KOPT-K1 (cell line): Measurements from ENCODE around the gene PTRH1.

Experiments
- H3K27ac ChIP-seq: fragments of 200-600 bp; sonication (generic); 2 replicates; pipeline ENCODE4 v1.5.1; 2016; ENCODE audit warnings: antibody characterized with exemption, mild to moderate bottlenecking, low read depth, low read length; ENCODE audit not compliant: poor library complexity, severe bottlenecking
- H3K36me3 ChIP-seq: fragments of 200-600 bp; sonication (generic); 2 replicates; pipeline ENCODE4 v1.5.1; 2017; ENCODE audit warnings: antibody characterized with exemption, mild to moderate bottlenecking, low read length, moderate library complexity; ENCODE audit not compliant: insufficient read depth
- H3K9me3 ChIP-seq: fragments of 200-600 bp; sonication (generic); 2 replicates; pipeline ENCODE4 v1.5.1; 2017; ENCODE audit warnings: antibody characterized with exemption, low read length, mild to moderate bottlenecking; ENCODE audit not compliant: insufficient read depth, poor library complexity, severe bottlenecking

The PTRH1 gene

DNA sequence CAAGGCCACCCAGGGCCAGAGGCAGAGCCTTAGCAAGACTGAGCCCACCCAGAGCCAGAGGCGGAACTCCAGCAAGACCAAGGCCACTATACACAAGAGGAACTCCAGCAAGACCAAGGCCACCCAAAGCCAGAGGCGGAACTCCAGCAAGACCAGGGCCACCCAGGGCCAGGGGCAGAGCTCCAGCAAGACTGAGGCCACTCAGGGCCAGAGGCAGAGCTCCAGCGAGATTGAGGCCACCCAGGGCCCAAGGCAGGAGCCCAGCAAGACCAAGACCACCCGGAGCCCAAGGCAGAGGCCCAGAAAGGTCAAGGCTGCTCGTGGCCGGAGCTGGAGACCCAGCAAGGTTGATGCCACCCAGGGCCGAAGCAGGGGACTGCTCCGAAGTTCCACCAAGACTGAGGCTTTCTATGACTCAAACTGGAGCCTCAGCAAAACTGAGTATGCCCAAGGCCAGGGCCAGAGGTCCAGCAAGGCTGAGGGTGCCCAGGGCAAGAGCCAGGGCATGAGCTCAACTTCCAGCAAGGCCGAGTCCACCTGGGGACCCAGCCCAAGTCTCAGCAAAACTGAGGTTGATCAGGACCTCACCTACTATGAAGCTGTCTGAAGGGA is 15.4 kb upstream of the PTRH1 start:
- no peak overlapping the region for H3K27ac ChIP-seq

DNA sequence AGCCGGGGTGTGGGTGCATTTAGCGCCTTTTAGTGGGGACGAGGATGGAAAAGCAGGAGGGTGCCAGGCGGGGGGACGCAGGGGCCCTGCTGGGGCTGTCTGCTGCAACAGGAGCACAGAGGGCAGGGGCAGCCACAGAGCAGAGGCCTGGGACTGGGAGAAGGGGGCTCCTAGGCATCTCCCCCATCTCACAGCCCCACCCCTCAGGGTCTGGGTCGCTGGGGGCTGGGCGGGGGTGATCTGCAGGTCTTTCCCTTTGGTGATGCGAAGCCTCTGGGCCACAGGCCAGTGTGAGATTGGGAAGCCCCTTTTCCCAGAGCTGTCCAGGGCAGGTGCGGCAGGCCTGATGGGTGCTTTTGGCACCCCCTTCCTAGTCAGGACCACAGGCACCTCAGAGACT is 14.8 kb upstream of the PTRH1 start:
- Histone ChIP-seq H3K36me3 (peaks cover 25% of the 10 kb centered on the region; the same call in 1 of the 2 replicates), H3K9me3 (no peaks in the 10 kb centered on the region), H3K27ac (no peak overlapping the region)

More for the DNA sequence above, 15.4 kb upstream of the PTRH1 start:
- Histone ChIP-seq H3K36me3 (peaks cover 25% of the 10 kb centered on the region; the same call in 1 of the 2 replicates), H3K9me3 (no peaks in the 10 kb centered on the region)

DNA sequence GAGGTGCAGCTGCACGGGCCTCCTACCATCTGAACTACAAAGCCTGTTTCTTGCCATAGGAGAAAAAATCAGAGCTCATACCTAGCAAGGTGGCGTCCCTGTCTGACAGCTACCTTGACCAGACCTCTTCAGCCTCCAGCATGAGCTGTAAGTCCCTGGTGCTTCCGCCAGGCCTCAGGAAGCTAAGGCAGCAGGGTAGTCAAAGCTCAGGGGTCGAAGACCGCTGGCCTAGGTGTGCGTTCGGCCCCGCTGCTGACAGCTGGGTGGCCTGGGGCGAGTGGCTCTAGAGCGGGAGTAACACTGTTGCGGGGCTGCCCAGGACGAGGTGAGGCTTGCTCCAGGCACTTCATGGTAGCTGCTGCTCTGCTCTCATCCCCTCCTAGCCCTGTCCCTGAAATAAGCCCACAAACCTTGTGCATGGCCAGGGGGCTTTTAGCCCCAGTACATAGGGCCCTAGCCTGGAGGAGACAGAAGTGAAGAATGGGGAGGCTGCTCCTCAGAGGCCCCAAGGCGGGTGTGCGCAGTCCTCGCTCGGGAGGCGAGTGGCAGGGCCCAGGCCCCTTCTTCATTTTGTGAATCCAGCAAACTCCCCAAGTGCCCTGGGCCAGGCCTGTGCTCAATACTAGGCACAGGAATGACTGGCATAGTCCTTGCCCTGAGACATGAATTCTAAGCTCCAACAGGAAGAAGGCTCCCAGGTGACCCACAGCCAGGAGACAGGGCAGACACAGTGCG is 14.2 kb upstream of the PTRH1 start:
- Histone ChIP-seq H3K9me3 (no peaks in the 10 kb centered on the region), H3K36me3 (peaks cover 25% of the 10 kb centered on the region; the same call in 1 of the 2 replicates), H3K27ac (no peak overlapping the region)

GRCh38 chr9:127728808-127729207 is 13.3 kb upstream of the PTRH1 start:
- H3K36me3 ChIP-seq = peaks cover 25% of the 10 kb centered on the region; the same call in 1 of the 2 replicates
- H3K27ac ChIP-seq = no peak overlapping the region
- no peaks in the 10 kb centered on the region for H3K9me3 ChIP-seq

DNA sequence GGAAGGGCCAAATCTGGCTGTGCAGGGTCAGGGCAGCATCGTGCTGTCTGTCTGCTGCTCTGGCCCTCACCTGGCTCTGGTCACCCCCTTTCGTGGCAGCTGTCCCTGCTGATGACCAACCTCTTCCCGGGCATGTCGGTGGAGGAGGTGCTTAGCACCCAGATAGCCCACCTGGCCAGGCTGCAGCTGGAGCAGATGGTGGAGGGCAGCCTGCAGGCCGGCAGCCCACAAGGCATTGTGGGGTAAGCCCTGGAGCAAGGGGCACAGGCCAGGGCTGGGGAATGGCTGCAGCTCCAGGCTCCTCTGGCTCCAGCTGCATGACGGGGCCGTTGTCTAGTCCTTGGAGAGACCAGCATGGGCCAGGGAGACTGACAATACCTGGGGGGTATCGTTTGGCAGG is 11.4 kb upstream of the PTRH1 start:
- no peaks in the 10 kb centered on the region for H3K9me3 ChIP-seq
- peaks cover 16% of the 10 kb centered on the region; the same call in 1 of the 2 replicates for H3K36me3 ChIP-seq
- H3K27ac ChIP-seq = no peak overlapping the region

DNA sequence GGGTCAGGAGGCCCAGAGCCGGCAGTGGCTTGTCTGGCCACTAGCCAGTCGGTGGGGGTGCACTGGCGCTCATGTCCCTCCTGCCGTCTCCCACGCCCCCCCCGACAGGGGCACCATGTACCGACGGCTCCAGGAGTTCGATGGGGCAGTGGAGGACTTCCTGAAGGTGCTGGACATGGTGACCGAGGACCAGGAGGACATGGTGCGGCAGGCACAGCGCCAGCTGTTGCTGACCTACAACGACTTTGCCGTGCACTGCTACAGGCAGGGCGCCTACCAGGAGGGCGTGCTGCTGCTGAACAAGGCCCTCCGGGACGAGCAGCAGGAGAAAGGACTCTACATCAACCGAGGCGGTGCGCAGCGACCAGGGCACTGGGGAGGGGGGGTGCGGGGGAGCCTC is 8.5 kb upstream of the PTRH1 start:
- Histone ChIP-seq H3K36me3 (peaks cover 7% of the 10 kb centered on the region; the same call in 1 of the 2 replicates), H3K9me3 (no peaks in the 10 kb centered on the region), H3K27ac (no peak overlapping the region)

- Histone ChIP-seq H3K27ac (no peak overlapping the region), H3K9me3 (no peaks in the 10 kb centered on the region), H3K36me3 (peaks cover 7% of the 10 kb centered on the region; the same call in 1 of the 2 replicates)
These were observed 8.0 kb upstream of the PTRH1 start for GRCh38 chr9:127723444-127723843.

DNA sequence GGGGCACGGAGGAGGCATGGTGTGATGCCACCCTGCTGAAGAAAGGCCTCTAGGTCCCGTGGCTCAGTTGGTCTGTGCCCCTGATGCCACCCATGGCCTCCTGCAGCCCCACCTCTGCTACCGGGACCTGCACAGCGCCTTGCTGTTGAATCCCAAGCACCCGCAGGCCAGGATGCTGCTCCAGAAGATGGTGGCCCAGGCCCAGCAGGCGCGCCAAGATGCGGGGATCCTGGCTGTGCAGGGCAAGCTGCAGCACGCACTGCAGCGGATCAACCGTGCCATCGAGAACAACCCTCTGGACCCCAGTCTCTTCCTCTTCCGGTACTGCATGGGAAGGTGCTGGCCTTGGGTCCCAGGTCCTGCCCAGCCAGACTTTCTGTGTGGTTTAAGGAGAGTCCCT is 7.5 kb upstream of the PTRH1 start:
- H3K9me3 ChIP-seq = no peaks in the 10 kb centered on the region
- H3K36me3 ChIP-seq = peaks cover 7% of the 10 kb centered on the region; the same call in 1 of the 2 replicates
- H3K27ac ChIP-seq = no peak overlapping the region

GRCh38 chr9:127722055-127722745 is 6.7 kb upstream of the PTRH1 start:
- H3K9me3 ChIP-seq = no peaks in the 10 kb centered on the region
- no peak overlapping the region for H3K27ac ChIP-seq
- H3K36me3 ChIP-seq = peaks cover 3% of the 10 kb centered on the region; the same call in 1 of the 2 replicates

- H3K9me3 ChIP-seq = no peaks in the 10 kb centered on the region
- no peak overlapping the region for H3K27ac ChIP-seq
- H3K36me3 ChIP-seq = no peaks in the 10 kb centered on the region; the same call in 1 of the 2 replicates
These were observed 5.9 kb upstream of the PTRH1 start for GRCh38 chr9:127721391-127721821.

DNA sequence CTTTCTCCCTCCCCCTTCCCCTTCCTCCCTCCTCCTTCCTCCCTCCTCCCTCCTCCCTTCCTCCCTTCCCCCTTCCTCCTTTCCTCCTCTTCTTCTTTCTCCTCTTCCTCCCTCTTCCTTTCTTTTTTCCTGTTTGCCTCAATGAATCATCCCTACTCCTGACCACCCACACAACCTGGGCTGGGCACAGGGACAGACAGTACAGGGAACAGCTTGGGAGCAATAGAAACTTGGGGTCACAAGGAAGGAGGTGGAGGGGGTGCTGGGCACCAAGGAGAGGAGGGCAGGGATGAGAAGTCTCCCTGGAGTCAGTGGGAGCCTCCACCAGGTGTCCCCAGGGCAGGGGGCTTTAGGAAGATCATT is 5.4 kb upstream of the PTRH1 start:
- no peaks in the 10 kb centered on the region for H3K9me3 ChIP-seq
- H3K36me3 ChIP-seq = no peaks in the 10 kb centered on the region; the same call in 1 of the 2 replicates
- H3K27ac ChIP-seq = peak overlapping the region; percentile 88

DNA sequence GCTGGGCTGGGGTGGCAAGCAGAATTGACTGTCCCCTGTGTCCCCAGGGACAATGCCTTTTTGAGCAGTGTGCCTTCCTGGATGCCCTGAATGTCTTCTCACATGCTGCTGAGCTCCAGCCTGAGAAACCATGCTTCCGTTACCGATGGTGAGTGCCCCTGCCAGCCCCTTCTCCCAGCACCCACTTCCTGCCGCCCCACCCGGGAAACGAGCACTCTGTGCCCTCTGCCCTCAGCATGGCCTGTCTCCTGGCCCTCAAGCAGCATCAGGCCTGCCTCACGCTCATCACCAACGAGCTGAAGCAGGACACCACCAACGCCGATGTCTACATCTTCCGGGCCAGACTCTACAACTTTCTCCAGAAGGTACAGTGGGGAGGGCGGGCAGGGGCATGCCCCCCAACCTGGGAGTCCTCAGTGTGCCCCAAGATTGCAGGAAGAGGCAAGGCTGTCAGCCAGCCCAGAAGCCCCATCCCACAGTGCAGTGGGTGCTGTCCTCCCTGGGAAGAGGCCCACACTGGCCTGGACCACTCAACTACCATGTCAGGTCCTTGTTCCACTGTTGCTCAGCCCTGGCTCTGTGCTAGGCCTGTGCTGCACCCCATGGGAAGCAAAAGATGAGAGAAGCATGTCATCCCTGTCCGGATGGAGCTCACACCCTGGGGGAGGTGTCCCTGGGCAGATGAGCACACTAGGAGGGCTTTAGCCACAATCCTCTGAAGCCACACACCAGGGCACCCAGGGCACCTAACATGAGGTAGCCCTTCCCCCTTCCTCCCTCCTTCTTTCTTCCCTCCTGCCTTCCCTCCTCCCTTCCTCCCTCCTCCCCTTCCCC is 4.8 kb upstream of the PTRH1 start:
- no peaks in the 10 kb centered on the region for H3K9me3 ChIP-seq
- H3K27ac ChIP-seq = peak overlapping the region; percentile 88
- no peaks in the 10 kb centered on the region; the same call in 1 of the 2 replicates for H3K36me3 ChIP-seq

DNA sequence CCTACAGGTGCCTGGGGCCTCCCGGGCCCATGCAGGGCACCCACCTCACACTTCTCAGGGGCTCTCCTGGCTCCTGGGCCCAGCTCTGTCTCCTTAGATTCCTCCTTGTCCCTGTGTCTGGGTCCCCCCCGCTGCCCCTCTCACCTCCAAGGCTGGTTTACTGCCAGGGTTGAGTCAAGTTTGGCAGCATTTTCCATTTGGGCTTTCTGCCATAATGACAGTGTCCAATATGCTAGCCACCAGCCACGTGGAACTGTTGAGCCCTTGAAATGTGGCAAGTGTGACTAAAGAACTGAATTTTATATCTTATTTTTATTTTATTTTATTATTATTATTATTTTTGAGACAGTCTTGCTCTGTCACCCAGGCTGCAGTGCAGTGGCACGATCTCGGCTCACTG is 2.3 kb upstream of the PTRH1 start:
- Histone ChIP-seq H3K9me3 (no peaks in the 10 kb centered on the region), H3K27ac (no peak overlapping the region), H3K36me3 (no peaks in the 10 kb centered on the region; the same call in 1 of the 2 replicates)

DNA sequence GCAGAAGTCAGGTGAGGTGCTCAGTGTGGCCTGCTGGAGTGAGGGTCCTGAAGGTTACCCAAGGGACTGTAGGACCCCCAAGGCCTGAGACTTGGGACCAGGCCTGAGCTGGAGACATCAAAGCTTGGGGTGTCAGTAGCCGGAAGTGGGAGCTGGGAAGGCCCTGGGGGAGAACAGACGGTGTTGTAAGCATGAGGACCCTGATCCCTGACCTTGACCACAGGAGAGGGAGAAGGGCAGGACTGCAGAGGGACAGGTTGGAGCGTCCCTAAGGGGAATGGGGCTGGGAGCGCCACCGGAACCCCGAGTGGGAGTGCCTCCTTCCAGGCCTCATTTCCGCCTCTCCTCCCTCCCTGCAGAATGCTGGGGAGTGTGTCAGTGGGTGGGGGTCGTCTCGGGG is 949 bp upstream of the PTRH1 start:
- Histone ChIP-seq H3K27ac (no peak overlapping the region), H3K9me3 (no peaks in the 10 kb centered on the region), H3K36me3 (no peaks in the 10 kb centered on the region)
